ENCODE measurements around the gene USP5. TPM values are rescaled to one million over a fixed set of nuclear protein-coding genes. Genes with fewer than 3 reads are reported as not detected.

USP5 gene
- total RNA-seq, 1 donor: 77.1 TPM

- H2AFZ ChIP-seq (ENCODE audit: low read length): no peak overlapping the region
- no peak overlapping the region for H3K4me3 ChIP-seq (ENCODE audit: insufficient read depth, low read length)
- no peak overlapping the region for H3K27ac ChIP-seq (ENCODE audit: low read depth, low read length)
- no peak overlapping the region for H3K4me2 ChIP-seq (ENCODE audit: insufficient read depth, low read length)
- no peaks in the 10 kb centered on the region for H3K36me3 ChIP-seq (ENCODE audit: insufficient read depth, low read length)
- TF ChIP-seq, protein P1, sequence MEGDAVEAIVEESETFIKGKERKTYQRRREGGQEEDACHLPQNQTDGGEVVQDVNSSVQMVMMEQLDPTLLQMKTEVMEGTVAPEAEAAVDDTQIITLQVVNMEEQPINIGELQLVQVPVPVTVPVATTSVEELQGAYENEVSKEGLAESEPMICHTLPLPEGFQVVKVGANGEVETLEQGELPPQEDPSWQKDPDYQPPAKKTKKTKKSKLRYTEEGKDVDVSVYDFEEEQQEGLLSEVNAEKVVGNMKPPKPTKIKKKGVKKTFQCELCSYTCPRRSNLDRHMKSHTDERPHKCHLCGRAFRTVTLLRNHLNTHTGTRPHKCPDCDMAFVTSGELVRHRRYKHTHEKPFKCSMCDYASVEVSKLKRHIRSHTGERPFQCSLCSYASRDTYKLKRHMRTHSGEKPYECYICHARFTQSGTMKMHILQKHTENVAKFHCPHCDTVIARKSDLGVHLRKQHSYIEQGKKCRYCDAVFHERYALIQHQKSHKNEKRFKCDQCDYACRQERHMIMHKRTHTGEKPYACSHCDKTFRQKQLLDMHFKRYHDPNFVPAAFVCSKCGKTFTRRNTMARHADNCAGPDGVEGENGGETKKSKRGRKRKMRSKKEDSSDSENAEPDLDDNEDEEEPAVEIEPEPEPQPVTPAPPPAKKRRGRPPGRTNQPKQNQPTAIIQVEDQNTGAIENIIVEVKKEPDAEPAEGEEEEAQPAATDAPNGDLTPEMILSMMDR (IDR thresholded peaks at IDR 0.05; ENCODE audit: extremely low read depth, low read depth, low read length): no peak
- peaks cover 12% of the 10 kb centered on the region for H3K4me1 ChIP-seq (ENCODE audit: insufficient read depth, low read length)
- peaks cover 2% of the 10 kb centered on the region for H3K79me2 ChIP-seq (ENCODE audit: insufficient read depth, low read length)
- DNase-seq (ENCODE audit: insufficient read length, low spot score, missing footprints): peak; percentile 56
- H3K27me3 ChIP-seq (ENCODE audit: insufficient read depth, low read length): no peaks in the 10 kb centered on the region
- no peaks in the 10 kb centered on the region for H3K9me3 ChIP-seq (ENCODE audit: low read depth, low read length)
- H4K20me1 ChIP-seq (ENCODE audit: insufficient read depth, low read length): no peaks in the 10 kb centered on the region
These were observed 57.6 kb downstream of the USP5 start for GRCh38 chr12:6909421-6910145.

DNA sequence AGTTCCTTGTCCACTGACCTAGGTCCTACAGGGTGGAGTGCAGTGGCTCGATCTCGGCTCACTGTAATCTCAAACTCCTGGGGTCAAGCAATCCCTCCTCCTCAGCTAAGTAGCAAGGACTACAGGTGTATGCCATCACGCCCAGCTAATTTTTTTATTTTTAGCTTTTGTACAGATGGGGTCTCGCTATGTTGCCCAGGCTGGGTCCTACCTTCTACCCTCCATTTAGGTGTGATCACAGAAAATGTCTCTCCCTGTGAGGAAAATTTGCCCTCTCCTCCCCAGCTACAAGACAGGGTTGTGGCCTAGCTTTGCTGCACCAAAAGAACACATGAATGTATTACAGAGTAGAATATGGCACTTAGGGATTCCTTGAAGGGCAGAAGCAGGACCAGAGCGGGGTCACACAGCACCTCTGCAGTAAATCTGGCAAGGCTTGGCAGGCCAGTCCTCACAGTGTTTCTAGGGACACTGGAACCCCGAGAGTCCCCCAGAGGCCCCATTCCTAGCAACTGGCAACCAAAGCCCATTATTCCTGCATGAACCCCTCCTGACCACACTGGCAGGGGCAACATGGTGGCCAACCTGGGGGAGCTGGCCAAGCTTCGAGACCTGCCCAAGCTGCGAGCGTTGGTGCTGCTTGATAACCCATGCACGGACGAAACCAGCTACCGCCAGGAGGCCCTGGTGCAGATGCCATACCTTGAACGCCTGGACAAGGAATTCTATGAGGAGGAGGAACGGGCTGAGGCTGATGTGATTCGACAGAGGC, 60.4 kb downstream of the USP5 start:
- peaks cover 19% of the 10 kb centered on the region for H3K79me2 ChIP-seq (ENCODE audit: insufficient read depth, low read length)
- H3K27ac ChIP-seq (ENCODE audit: low read depth, low read length): no peak overlapping the region
- no peak overlapping the region for H3K4me3 ChIP-seq (ENCODE audit: insufficient read depth, low read length)
- no peak overlapping the region for H2AFZ ChIP-seq (ENCODE audit: low read length)
- peaks cover 4% of the 10 kb centered on the region for H4K20me1 ChIP-seq (ENCODE audit: insufficient read depth, low read length)
- H3K4me1 ChIP-seq (ENCODE audit: insufficient read depth, low read length): peaks cover 20% of the 10 kb centered on the region
- H3K27me3 ChIP-seq (ENCODE audit: insufficient read depth, low read length): no peaks in the 10 kb centered on the region
- H3K36me3 ChIP-seq (ENCODE audit: insufficient read depth, low read length): peaks cover 4% of the 10 kb centered on the region
- TF ChIP-seq, protein P1 (IDR thresholded peaks at IDR 0.05; ENCODE audit: extremely low read depth, low read depth, low read length): no peak
- no peaks in the 10 kb centered on the region for H3K9me3 ChIP-seq (ENCODE audit: low read depth, low read length)
- no peak for DNase-seq (ENCODE audit: insufficient read length, low spot score, missing footprints)
- H3K4me2 ChIP-seq (ENCODE audit: insufficient read depth, low read length): no peak overlapping the region

DNA sequence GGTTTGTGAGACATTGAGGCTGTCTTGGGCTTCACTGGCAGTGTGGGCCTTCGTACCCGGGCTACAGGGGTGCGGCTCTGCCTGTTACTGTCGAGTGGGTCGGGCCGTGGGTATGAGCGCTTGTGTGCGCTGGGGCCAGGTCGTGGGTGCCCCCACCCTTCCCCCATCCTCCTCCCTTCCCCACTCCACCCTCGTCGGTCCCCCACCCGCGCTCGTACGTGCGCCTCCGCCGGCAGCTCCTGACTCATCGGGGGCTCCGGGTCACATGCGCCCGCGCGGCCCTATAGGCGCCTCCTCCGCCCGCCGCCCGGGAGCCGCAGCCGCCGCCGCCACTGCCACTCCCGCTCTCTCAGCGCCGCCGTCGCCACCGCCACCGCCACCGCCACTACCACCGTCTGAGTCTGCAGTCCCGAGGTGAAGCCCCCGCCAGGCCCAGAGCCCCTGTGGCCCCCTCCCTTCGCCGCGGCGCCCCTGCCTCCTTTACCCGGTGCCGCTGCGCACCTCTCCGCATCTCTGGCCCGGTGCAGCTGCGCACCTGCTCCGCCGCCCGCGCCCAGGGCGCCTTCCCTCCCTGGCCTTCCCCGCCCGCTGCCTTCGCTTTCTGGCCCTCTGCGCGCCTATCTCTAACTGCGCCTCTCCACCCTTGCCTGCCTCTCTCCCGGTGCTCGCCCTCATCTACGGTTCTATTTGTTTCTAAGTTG, 62.4 kb downstream of the USP5 start, which contains the start of gene ENO2:
Gene ENO2, plus strand, starts transcription at position 335 of the 701 bp plus-strand sequence. CDS start 1,253 bp downstream, outside the sequence.
- no peaks in the 10 kb centered on the region for H3K27me3 ChIP-seq (ENCODE audit: insufficient read depth, low read length)
- H3K9me3 ChIP-seq (ENCODE audit: low read depth, low read length): no peaks in the 10 kb centered on the region
- peak within 1 kb of the TSS; percentile 85 for H3K4me2 ChIP-seq (ENCODE audit: insufficient read depth, low read length)
- TF ChIP-seq, protein P1 (IDR thresholded peaks at IDR 0.05; ENCODE audit: extremely low read depth, low read depth, low read length): no peak
- H3K36me3 ChIP-seq (ENCODE audit: insufficient read depth, low read length): peaks cover 6% of the 10 kb centered on the region
- peak within 1 kb of the TSS; percentile 88 for H2AFZ ChIP-seq (ENCODE audit: low read length)
- peak; percentile 98 for DNase-seq (ENCODE audit: insufficient read length, low spot score, missing footprints)
- peaks cover 19% of the 10 kb centered on the region for H3K79me2 ChIP-seq (ENCODE audit: insufficient read depth, low read length)
- H3K4me3 ChIP-seq (ENCODE audit: insufficient read depth, low read length): peak within 1 kb of the TSS; percentile 84
- H4K20me1 ChIP-seq (ENCODE audit: insufficient read depth, low read length): peaks cover 4% of the 10 kb centered on the region
- peak within 1 kb of the TSS; percentile 48 for H3K27ac ChIP-seq (ENCODE audit: low read depth, low read length)
- peaks cover 22% of the 10 kb centered on the region for H3K4me1 ChIP-seq (ENCODE audit: insufficient read depth, low read length)

Measured in osteoblast (primary cell).